SU-DHL-6 (cell line): ENCODE measurements around the gene SPEG.

Experiments
- CTCF ChIP-seq: fragments of 200-600 bp; sonication (generic); IDR thresholded peaks from one replicate; pipeline ENCODE4 v1.5.1; 2017; ENCODE audit warnings: antibody characterized with exemption, mild to moderate bottlenecking, low read length, moderate library complexity; ENCODE audit not compliant: insufficient read depth, poor library complexity, severe bottlenecking
- EZH2phosphoT487 ChIP-seq: fragments of 200-600 bp; sonication (generic), shearing (Covaris generic); conservative IDR thresholded peaks from 2 replicates; pipeline ENCODE4 v1.6.1; 2018; ENCODE audit warnings: mild to moderate bottlenecking, antibody characterized with exemption, low read length, moderate library complexity, mixed read lengths

GRCh38 chr2:219395609-219396008, 39.0 kb upstream of the SPEG start:
- TF ChIP-seq CTCF (no peak), EZH2phosphoT487 (no peak)
